ENCODE data around the gene ANXA1.

ANXA1 gene

DNA sequence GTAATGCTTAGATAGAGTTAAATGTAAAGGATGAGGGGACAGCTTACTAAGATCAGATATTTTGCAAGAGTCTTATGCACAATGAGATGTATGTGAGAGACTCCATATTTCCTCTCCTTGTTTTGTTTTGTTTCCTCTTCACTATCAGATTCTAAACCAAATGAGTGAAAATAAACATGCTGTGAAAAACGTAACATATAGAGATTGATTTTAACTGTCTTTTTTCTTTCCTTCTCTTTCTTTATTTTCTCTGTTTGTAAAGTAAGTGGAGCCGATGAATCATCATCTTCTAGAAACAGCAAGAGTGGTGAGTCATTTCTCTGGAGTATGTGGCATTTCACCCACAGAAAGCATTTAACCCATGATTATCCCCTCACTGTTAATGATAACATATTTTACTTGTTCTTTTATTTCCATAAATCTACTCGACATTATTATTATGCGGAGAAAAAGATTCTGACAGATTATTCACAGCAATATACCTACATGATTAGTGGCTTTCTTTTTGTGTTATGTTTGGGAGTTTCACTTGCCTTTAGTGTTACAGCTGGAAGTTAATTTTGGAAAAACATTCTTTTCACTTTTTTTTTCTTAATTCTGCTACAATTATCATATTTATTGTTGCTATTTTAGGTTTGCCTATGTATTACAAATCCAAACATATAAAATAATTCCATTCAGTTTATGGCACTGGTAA is 2.1 kb upstream of the ANXA1 start:
- TF ChIP-seq, protein P1, sequence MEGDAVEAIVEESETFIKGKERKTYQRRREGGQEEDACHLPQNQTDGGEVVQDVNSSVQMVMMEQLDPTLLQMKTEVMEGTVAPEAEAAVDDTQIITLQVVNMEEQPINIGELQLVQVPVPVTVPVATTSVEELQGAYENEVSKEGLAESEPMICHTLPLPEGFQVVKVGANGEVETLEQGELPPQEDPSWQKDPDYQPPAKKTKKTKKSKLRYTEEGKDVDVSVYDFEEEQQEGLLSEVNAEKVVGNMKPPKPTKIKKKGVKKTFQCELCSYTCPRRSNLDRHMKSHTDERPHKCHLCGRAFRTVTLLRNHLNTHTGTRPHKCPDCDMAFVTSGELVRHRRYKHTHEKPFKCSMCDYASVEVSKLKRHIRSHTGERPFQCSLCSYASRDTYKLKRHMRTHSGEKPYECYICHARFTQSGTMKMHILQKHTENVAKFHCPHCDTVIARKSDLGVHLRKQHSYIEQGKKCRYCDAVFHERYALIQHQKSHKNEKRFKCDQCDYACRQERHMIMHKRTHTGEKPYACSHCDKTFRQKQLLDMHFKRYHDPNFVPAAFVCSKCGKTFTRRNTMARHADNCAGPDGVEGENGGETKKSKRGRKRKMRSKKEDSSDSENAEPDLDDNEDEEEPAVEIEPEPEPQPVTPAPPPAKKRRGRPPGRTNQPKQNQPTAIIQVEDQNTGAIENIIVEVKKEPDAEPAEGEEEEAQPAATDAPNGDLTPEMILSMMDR (IDR thresholded peaks at IDR 0.05; ENCODE audit: low read depth, low read length): no peak
- no peak for TF ChIP-seq MYC (IDR thresholded peaks at IDR 0.05; ENCODE audit: low read depth, low read length)
- no peak for TF ChIP-seq POLR2A (IDR thresholded peaks at IDR 0.05; ENCODE audit: extremely low read depth, insufficient read length)
- TF ChIP-seq, protein P2, sequence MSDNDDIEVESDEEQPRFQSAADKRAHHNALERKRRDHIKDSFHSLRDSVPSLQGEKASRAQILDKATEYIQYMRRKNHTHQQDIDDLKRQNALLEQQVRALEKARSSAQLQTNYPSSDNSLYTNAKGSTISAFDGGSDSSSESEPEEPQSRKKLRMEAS (IDR thresholded peaks at IDR 0.05; ENCODE audit: low read depth, low read length): no peak
- DNase-seq (ENCODE audit: low read depth): peak; percentile 74
- peak overlapping the region; percentile 12 for H3K4me3 ChIP-seq (ENCODE audit: low read depth, low read length)

DNA sequence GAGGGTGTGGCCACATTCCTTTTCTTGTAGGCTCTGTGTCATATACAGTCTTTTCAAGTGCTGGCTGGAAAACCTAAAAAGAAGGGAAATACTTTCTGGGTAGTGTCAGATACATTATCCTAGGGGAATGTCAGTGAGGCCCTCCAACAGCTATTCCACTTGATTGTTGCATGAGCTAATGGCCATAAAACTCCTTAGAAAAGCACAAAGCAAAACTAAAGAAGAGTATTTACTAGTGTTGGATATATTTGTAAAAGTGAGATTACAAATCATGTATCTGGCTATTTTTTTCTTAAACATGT is 829 bp downstream of the ANXA1 start:
- H3K4me3 ChIP-seq (ENCODE audit: low read depth, low read length): peak overlapping the region; percentile 78
- DNase-seq (ENCODE audit: low read depth): no peak
- TF ChIP-seq, protein P1 (IDR thresholded peaks at IDR 0.05; ENCODE audit: low read depth, low read length): no peak
- no peak for TF ChIP-seq POLR2A (IDR thresholded peaks at IDR 0.05; ENCODE audit: extremely low read depth, insufficient read length)
- TF ChIP-seq MYC (IDR thresholded peaks at IDR 0.05; ENCODE audit: low read depth, low read length): no peak
- TF ChIP-seq, protein P2 (IDR thresholded peaks at IDR 0.05; ENCODE audit: low read depth, low read length): no peak

DNA sequence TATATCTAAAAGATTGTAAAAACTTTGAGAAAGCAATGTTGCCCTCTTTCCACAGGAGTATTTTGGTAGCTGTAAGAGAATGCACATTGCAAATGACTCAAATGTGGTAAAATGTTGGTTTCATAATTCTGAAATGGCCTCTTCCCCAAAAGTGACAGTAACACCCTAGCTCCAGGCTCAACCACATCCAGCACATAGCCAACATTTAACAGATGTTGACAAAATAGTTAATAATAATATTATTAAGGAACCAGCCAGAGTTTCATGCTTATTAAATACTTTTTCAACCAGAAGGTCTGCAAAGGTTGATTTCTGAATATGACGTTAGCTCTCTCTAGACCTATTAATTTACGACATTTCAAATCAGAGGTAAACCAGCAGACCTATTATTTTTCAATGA is 1.3 kb downstream of the ANXA1 start:
- peak; percentile 71 for DNase-seq (ENCODE audit: low read depth)
- TF ChIP-seq, protein P1 (IDR thresholded peaks at IDR 0.05; ENCODE audit: low read depth, low read length): no peak
- TF ChIP-seq, protein P2 (IDR thresholded peaks at IDR 0.05; ENCODE audit: low read depth, low read length): no peak
- 0 out of 2 replicates have a peak, but pooled peaks have one; percentile 17 for TF ChIP-seq MYC (IDR thresholded peaks at IDR 0.05; ENCODE audit: low read depth, low read length)
- TF ChIP-seq POLR2A (IDR thresholded peaks at IDR 0.05; ENCODE audit: extremely low read depth, insufficient read length): no peak
- H3K4me3 ChIP-seq (ENCODE audit: low read depth, low read length): peak overlapping the region; percentile 78

- peak; percentile 45 for DNase-seq (ENCODE audit: low read depth)
- peak overlapping the region; percentile 78 for H3K4me3 ChIP-seq (ENCODE audit: low read depth, low read length)
- TF ChIP-seq MYC (IDR thresholded peaks at IDR 0.05; ENCODE audit: low read depth, low read length) (no peak), POLR2A (IDR thresholded peaks at IDR 0.05; ENCODE audit: extremely low read depth, insufficient read length) (no peak)
- TF ChIP-seq, protein P2 (IDR thresholded peaks at IDR 0.05; ENCODE audit: low read depth, low read length): no peak
- TF ChIP-seq, protein P1 (IDR thresholded peaks at IDR 0.05; ENCODE audit: low read depth, low read length): no peak
Measured at GRCh38 chr9:73153793-73154227, 2.1 kb downstream of the ANXA1 start.

- TF ChIP-seq, protein P1 (IDR thresholded peaks at IDR 0.05; ENCODE audit: low read depth, low read length): no peak
- TF ChIP-seq, protein P2 (IDR thresholded peaks at IDR 0.05; ENCODE audit: low read depth, low read length): no peak
- TF ChIP-seq MYC (IDR thresholded peaks at IDR 0.05; ENCODE audit: low read depth, low read length) (no peak), POLR2A (IDR thresholded peaks at IDR 0.05; ENCODE audit: extremely low read depth, insufficient read length) (no peak)
- no peak for DNase-seq (ENCODE audit: low read depth)
- H3K4me3 ChIP-seq (ENCODE audit: low read depth, low read length): peak overlapping the region; percentile 78
Measured at GRCh38 chr9:73154271-73154670, 2.6 kb downstream of the ANXA1 start.
